ENCODE data around the gene COG7. TPM values are rescaled to one million over a fixed set of nuclear protein-coding genes. Genes with fewer than 3 reads are reported as not detected.

Gene COG7
- total RNA-seq, 4 donors from 2014 or later, result 37.1 to 121 (median 54.6) TPM

- Histone ChIP-seq H3K27ac (peak overlapping the region; percentile 52 to 71 (median 60)), H3K4me3 (no peak overlapping the region), H3K36me3 (peaks cover 0 to 32% (median 13%) of the 10 kb centered on the region in 4 donors), H3K27me3 (no peaks in the 10 kb centered on the region), H3K4me1 (peaks cover 0 to 24% (median 10%) of the 10 kb centered on the region in 4 donors), H3K9me3 (no peaks in the 10 kb centered on the region)
- intact Hi-C loops (cut with DNase I; ENCODE audit: low total_unique reads) (no loop called here), in situ Hi-C loops (cut with MboI; ENCODE audit: low pct_ligation_motif_present in 1 of 4, low pct_unique_long_range_greater_than_20kb in 1 of 4, low sequenced_read_pairs in 3 of 4) (no loop called here)
- TF ChIP-seq EP300 (IDR thresholded peaks at IDR 0.05; ENCODE audit: low read depth) (no peak), CTCF (IDR thresholded peaks at IDR 0.05) (no peak), POLR2AphosphoS5 (IDR thresholded peaks at IDR 0.05) (no peak), POLR2A (IDR thresholded peaks at IDR 0.05) (no peak)
- no peak for DNase-seq
- 96 to 100% methylated on average over 1 to 2 of the region's 2 CpGs for WGBS, 2 donors (ENCODE audit: low coverage in 1 of 2)
Observed at GRCh38 chr16:23409522-23409921, 43.5 kb downstream of the COG7 start.

GRCh38 chr16:23408823-23409298 lies 44.1 kb downstream of the COG7 start:
- H3K27ac ChIP-seq, result peak overlapping the region; percentile 52 to 71 (median 60)
- in situ Hi-C loops (cut with MboI; ENCODE audit: low pct_ligation_motif_present in 1 of 4, low pct_unique_long_range_greater_than_20kb in 1 of 4, low sequenced_read_pairs in 3 of 4) (no loop called here), intact Hi-C loops (cut with DNase I; ENCODE audit: low total_unique reads) (no loop called here)
- peaks cover 0 to 26% (median 13%) of the 10 kb centered on the region in 4 donors for H3K36me3 ChIP-seq
- H3K4me3 ChIP-seq, result no peak overlapping the region
- H3K27me3 ChIP-seq, result no peaks in the 10 kb centered on the region
- peaks cover 0 to 27% (median 10%) of the 10 kb centered on the region in 4 donors for H3K4me1 ChIP-seq
- TF ChIP-seq POLR2AphosphoS5 (IDR thresholded peaks at IDR 0.05) (peak in 1 of 3 donors; percentile 67), EP300 (IDR thresholded peaks at IDR 0.05; ENCODE audit: low read depth) (no peak)
- H3K9me3 ChIP-seq, result no peaks in the 10 kb centered on the region
- WGBS, 2 donors (ENCODE audit: low coverage in 1 of 2), result 25 to 59% methylated on average over 1 to 7 of the region's 7 CpGs
- DNase-seq, result peak; percentile 64

- Histone ChIP-seq H3K27ac (peak overlapping the region; percentile 37 to 71 (median 58)), H3K36me3 (peaks cover 0 to 22% (median 14%) of the 10 kb centered on the region in 4 donors), H3K9me3 (no peaks in the 10 kb centered on the region), H3K27me3 (no peaks in the 10 kb centered on the region), H3K4me1 (peaks cover 0 to 27% (median 10%) of the 10 kb centered on the region in 4 donors), H3K4me3 (no peak overlapping the region)
- intact Hi-C loops (cut with DNase I; ENCODE audit: low total_unique reads) (no loop called here), in situ Hi-C loops (cut with MboI; ENCODE audit: low pct_ligation_motif_present in 1 of 4, low pct_unique_long_range_greater_than_20kb in 1 of 4, low sequenced_read_pairs in 3 of 4) (no loop called here)
- 60 to 88% methylated on average over 2 to 17 of the region's 21 CpGs for WGBS, 2 donors (ENCODE audit: low coverage in 1 of 2)
- no peak for DNase-seq
- no peak for TF ChIP-seq POLR2A (IDR thresholded peaks at IDR 0.05)
Observed at GRCh38 chr16:23408242-23408822, 44.7 kb downstream of the COG7 start.

- no peak overlapping the region for H3K4me3 ChIP-seq
- DNase-seq, result no peak
- intact Hi-C loops (cut with DNase I; ENCODE audit: low total_unique reads) (no loop called here), in situ Hi-C loops (cut with MboI; ENCODE audit: low pct_ligation_motif_present in 1 of 4, low pct_unique_long_range_greater_than_20kb in 1 of 4, low sequenced_read_pairs in 3 of 4) (no loop called here)
- H3K9me3 ChIP-seq, result no peaks in the 10 kb centered on the region
- no peak for TF ChIP-seq POLR2AphosphoS5 (IDR thresholded peaks at IDR 0.05)
- TF ChIP-seq CTCF (IDR thresholded peaks at IDR 0.05), result no peak
- TF ChIP-seq EP300 (IDR thresholded peaks at IDR 0.05; ENCODE audit: low read depth), result no peak
- TF ChIP-seq POLR2A (IDR thresholded peaks at IDR 0.05), result no peak
- peaks cover 0 to 29% (median 13%) of the 10 kb centered on the region in 4 donors for H3K36me3 ChIP-seq
- no peak overlapping the region for H3K27ac ChIP-seq
- no peaks in the 10 kb centered on the region for H3K27me3 ChIP-seq
- 90% methylated on average over 9 of the region's 9 CpGs; no CpG with 5 or more reads in 1 of the 2 donors for WGBS, 2 donors (ENCODE audit: low coverage in 1 of 2)
- H3K4me1 ChIP-seq, result peaks cover 0 to 27% (median 10%) of the 10 kb centered on the region in 4 donors
Observed at GRCh38 chr16:23407436-23408127, 45.4 kb downstream of the COG7 start.

GRCh38 chr16:23406546-23407240 lies 46.3 kb downstream of the COG7 start:
- in situ Hi-C loops (cut with MboI; ENCODE audit: low pct_ligation_motif_present in 1 of 4, low pct_unique_long_range_greater_than_20kb in 1 of 4, low sequenced_read_pairs in 3 of 4), result no loop called here
- Histone ChIP-seq H3K27me3 (no peaks in the 10 kb centered on the region), H3K36me3 (peaks cover 0 to 31% (median 13%) of the 10 kb centered on the region in 4 donors), H3K9me3 (no peaks in the 10 kb centered on the region), H3K4me1 (peaks cover 0 to 27% (median 10%) of the 10 kb centered on the region in 4 donors), H3K27ac (no peak overlapping the region), H3K4me3 (no peak overlapping the region)
- intact Hi-C loops (cut with DNase I; ENCODE audit: low total_unique reads), result no loop called here
- TF ChIP-seq POLR2A (IDR thresholded peaks at IDR 0.05) (no peak), POLR2AphosphoS5 (IDR thresholded peaks at IDR 0.05) (no peak), EP300 (IDR thresholded peaks at IDR 0.05; ENCODE audit: low read depth) (no peak)
- no peak for DNase-seq
- WGBS, 2 donors (ENCODE audit: low coverage in 1 of 2), result 96% methylated on average over 2 to 6 of the region's 6 CpGs

All from transverse colon (tissue), 4 donors.